ENCODE measurements around the gene ABCC8. TPM values are rescaled to one million over a fixed set of nuclear protein-coding genes. Genes with fewer than 3 reads are reported as not detected.

Gene ABCC8
- total and polyA plus RNA-seq, 2 experiments from 2014 or later = 2.0 to 3.4 TPM

GRCh38 chr11:17469998-17470397 lies 6.6 kb downstream of the ABCC8 start:
- H3K36me3 Mint-ChIP-seq (ENCODE audit: low read depth) = no peaks in the 10 kb centered on the region

GRCh38 chr11:17468122-17468521 lies 8.5 kb downstream of the ABCC8 start:
- Histone ChIP-seq H2AFZ (no peak overlapping the region), H4K20me1 (replicated peaks; ENCODE audit: insufficient read depth) (no peaks in the 10 kb centered on the region), H3K79me2 (replicated peaks; ENCODE audit: insufficient read depth) (no peaks in the 10 kb centered on the region), H3K9me2 (ENCODE audit: insufficient read depth) (no peaks in the 10 kb centered on the region), H3K27ac (ENCODE audit: low read depth) (no peak overlapping the region), H3F3A (replicated peaks; ENCODE audit: low read depth) (no peaks in the 10 kb centered on the region), H3K4me3 (no peak overlapping the region), H3K4me1 (ENCODE audit: insufficient read depth) (peaks cover 7% of the 10 kb centered on the region; the same call in 1 of the 2 replicates), H3K27me3 (ENCODE audit: insufficient read depth) (no peaks in the 10 kb centered on the region), H3K4me2 (no peak overlapping the region), H3K36me3 (ENCODE audit: insufficient read depth) (no peaks in the 10 kb centered on the region)
- no peaks in the 10 kb centered on the region for H3K9me3 Mint-ChIP-seq
- no peaks in the 10 kb centered on the region for H3K36me3 Mint-ChIP-seq (ENCODE audit: low read depth)
- no peak for ATAC-seq
- no peak overlapping the region for H3K27ac Mint-ChIP-seq
- no peak for DNase-seq (ENCODE audit: low spot score)
- H3K27me3 Mint-ChIP-seq (ENCODE audit: insufficient read depth, low read depth, poor library complexity) = peaks cover 4% of the 10 kb centered on the region
- peaks cover 8% of the 10 kb centered on the region for H3K4me1 Mint-ChIP-seq
- no peak overlapping the region for H3K4me3 Mint-ChIP-seq
- no peak for TF ChIP-seq STAT1 (IDR thresholded peaks at IDR 0.05; ENCODE audit: unreplicated experiment)
- TF ChIP-seq ZNF331 (CRISPR knock-in tag; IDR thresholded peaks at IDR 0.05; ENCODE audit: low read depth) = no peak
- no peak for TF ChIP-seq NANOG (IDR thresholded peaks at IDR 0.05; ENCODE audit: borderline replicate concordance)
- TF ChIP-seq ZNF114 (CRISPR knock-in tag; IDR thresholded peaks at IDR 0.05) = no peak
- no peak for TF ChIP-seq JUNB (IDR thresholded peaks at IDR 0.05; ENCODE audit: unreplicated experiment)
- no peak for TF ChIP-seq CREB1 (CRISPR knock-in tag; IDR thresholded peaks at IDR 0.05; ENCODE audit: low read depth)
- no peak for TF ChIP-seq REST (IDR thresholded peaks at IDR 0.05; ENCODE audit: unreplicated experiment)

More at GRCh38 chr11:17469998-17470397, 6.6 kb downstream of the ABCC8 start:
- peaks cover 16% of the 10 kb centered on the region for H3K27me3 ChIP-seq (ENCODE audit: insufficient read depth)
- no peaks in the 10 kb centered on the region for H3K36me3 ChIP-seq (ENCODE audit: insufficient read depth)
- DNase-seq (ENCODE audit: low spot score) = no peak
- no peak overlapping the region for H3K4me3 Mint-ChIP-seq
- peaks cover 16% of the 10 kb centered on the region for H3K4me1 Mint-ChIP-seq
- no peak overlapping the region for H3K27ac ChIP-seq (ENCODE audit: low read depth)
- H3K27ac Mint-ChIP-seq = no peak overlapping the region
- no peak overlapping the region for H3K4me3 ChIP-seq
- H3K79me2 ChIP-seq (replicated peaks; ENCODE audit: insufficient read depth) = no peaks in the 10 kb centered on the region
- H3K4me1 ChIP-seq (ENCODE audit: insufficient read depth) = peaks cover 8% of the 10 kb centered on the region; the same call in 1 of the 2 replicates
- no peak for TF ChIP-seq STAT1 (IDR thresholded peaks at IDR 0.05; ENCODE audit: unreplicated experiment)
- no peak for TF ChIP-seq ZNF331 (CRISPR knock-in tag; IDR thresholded peaks at IDR 0.05; ENCODE audit: low read depth)
- TF ChIP-seq ZNF114 (CRISPR knock-in tag; IDR thresholded peaks at IDR 0.05) = no peak
- no peak for TF ChIP-seq CTCF (conservative IDR thresholded peaks at IDR 0.05; ENCODE audit: low read depth in 2 of 2)
- no peak for TF ChIP-seq EZH2phosphoT487 (IDR thresholded peaks at IDR 0.05; ENCODE audit: unreplicated experiment)
- TF ChIP-seq CREB1 (CRISPR knock-in tag; IDR thresholded peaks at IDR 0.05; ENCODE audit: low read depth) = no peak
- TF ChIP-seq EZH2 (IDR thresholded peaks at IDR 0.05; ENCODE audit: low read depth, unreplicated experiment) = no peak
- H2AFZ ChIP-seq = no peak overlapping the region
- H3K9me2 ChIP-seq (ENCODE audit: insufficient read depth) = no peaks in the 10 kb centered on the region
- H3K4me2 ChIP-seq = no peak overlapping the region
- H3K27me3 Mint-ChIP-seq (ENCODE audit: insufficient read depth, low read depth, poor library complexity) = peaks cover 20% of the 10 kb centered on the region
- ATAC-seq = no peak
- no peaks in the 10 kb centered on the region for H4K20me1 ChIP-seq (replicated peaks; ENCODE audit: insufficient read depth)
- no peaks in the 10 kb centered on the region for H3F3A ChIP-seq (replicated peaks; ENCODE audit: low read depth)
- H3K9me3 Mint-ChIP-seq = no peaks in the 10 kb centered on the region
